CD4-positive, alpha-beta T cell treated with Interleukin-21 for 1 hour (primary cell): ENCODE data around the gene TCAF1.

ENCODE experiments used
- DNase-seq: peaks from one replicate; pipeline ENCODE4 v3.0.0-alpha.2; 2020

Gene TCAF1, protein sequence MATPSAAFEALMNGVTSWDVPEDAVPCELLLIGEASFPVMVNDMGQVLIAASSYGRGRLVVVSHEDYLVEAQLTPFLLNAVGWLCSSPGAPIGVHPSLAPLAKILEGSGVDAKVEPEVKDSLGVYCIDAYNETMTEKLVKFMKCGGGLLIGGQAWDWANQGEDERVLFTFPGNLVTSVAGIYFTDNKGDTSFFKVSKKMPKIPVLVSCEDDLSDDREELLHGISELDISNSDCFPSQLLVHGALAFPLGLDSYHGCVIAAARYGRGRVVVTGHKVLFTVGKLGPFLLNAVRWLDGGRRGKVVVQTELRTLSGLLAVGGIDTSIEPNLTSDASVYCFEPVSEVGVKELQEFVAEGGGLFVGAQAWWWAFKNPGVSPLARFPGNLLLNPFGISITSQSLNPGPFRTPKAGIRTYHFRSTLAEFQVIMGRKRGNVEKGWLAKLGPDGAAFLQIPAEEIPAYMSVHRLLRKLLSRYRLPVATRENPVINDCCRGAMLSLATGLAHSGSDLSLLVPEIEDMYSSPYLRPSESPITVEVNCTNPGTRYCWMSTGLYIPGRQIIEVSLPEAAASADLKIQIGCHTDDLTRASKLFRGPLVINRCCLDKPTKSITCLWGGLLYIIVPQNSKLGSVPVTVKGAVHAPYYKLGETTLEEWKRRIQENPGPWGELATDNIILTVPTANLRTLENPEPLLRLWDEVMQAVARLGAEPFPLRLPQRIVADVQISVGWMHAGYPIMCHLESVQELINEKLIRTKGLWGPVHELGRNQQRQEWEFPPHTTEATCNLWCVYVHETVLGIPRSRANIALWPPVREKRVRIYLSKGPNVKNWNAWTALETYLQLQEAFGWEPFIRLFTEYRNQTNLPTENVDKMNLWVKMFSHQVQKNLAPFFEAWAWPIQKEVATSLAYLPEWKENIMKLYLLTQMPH

DNA sequence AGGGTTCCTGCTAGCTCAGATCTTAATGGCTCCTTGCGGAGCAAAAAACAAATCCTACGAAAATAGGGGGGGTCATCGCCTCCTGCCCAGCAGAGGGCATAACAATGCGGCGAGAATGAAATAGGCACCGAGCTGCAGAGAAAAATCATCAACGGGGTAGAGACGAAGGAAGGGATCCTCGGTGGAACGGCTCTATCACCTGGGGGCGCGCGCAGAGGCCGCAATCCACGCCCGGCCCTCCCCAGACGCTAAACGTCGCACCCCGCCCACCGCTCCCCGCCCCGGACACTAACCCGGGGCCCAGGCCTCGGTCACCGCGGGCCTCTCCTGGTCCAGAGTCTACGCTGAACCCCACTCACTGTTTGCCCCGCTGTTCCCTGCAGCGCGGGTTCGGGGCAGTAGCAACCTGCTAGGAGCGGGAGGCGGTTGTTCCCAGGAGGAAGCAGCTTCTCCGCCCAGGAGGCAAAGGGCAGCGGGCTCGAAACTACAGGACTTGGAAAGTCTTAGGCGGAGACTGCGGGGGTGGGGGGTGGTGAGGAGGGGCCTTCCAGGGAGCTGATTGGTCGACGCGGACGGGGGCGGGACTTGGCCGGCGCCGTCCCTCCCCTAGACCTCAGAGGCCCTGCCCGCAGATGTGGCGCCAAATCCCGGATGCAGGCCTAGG is at the start of gene TCAF1:
Gene TCAF1, minus strand, starts transcription at position 509 of the 664 bp plus-strand sequence. CDS start 25,568 bp downstream, outside the sequence.
- DNase-seq: peak; percentile 89

DNA sequence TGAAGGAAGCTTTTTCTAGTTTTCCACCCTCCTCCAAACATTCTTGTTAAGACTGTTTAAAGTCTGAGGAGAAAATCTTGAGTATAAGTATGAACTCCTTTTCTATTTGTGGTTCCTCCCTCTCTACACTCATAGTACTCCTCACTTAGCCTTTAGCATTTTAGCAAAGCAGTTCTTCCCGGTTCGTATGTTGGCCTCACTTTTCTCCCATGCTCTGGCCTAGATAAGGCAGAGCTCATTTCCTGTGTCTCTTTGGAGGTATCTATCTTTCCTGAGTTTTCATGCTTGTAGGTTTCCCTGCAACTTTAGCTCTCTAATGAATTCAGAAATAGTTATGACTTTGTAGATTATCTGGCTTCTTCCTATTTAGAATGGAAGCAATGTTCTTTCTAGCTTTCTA is 46.8 kb upstream of the TCAF1 start:
- no peak for DNase-seq

DNA sequence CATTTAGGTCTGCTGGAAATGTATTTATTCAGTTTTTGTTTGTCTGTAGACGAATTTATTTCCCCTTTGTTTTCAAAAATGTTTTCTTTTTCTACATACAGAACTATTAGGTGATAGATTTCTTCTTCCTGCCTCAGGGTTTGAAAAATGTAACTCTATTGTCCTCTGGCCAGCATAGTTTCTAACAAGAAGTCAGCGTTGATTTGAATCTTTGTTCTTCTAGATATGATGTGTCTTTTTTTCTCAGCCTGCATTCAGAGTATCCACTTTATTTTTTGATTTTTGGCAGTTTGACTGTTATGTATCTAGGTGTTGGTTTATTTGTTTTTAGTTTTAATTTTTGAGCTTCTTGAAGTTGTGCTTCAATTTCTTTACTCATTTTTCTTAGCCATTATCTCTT is 45.1 kb upstream of the TCAF1 start:
- DNase-seq: no peak

DNA sequence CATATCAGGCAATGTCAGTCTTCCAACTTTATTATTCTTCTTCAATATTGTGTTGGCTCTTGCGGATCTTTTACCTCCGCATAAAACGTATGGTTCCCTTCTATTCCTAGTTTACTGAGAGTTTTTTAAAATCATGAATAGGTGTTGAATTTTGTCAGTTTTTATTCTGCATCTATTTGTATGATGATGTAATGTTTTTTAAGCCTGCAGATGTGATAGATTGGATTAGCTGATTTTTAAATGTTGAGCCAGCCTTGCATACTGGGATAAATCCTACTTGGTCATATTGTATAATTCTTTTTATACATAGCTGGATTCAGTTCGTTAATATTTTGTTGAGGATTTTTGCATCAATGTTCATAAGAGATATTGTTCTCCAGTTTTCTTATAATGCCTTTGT is 43.4 kb upstream of the TCAF1 start:
- DNase-seq: no peak

DNA sequence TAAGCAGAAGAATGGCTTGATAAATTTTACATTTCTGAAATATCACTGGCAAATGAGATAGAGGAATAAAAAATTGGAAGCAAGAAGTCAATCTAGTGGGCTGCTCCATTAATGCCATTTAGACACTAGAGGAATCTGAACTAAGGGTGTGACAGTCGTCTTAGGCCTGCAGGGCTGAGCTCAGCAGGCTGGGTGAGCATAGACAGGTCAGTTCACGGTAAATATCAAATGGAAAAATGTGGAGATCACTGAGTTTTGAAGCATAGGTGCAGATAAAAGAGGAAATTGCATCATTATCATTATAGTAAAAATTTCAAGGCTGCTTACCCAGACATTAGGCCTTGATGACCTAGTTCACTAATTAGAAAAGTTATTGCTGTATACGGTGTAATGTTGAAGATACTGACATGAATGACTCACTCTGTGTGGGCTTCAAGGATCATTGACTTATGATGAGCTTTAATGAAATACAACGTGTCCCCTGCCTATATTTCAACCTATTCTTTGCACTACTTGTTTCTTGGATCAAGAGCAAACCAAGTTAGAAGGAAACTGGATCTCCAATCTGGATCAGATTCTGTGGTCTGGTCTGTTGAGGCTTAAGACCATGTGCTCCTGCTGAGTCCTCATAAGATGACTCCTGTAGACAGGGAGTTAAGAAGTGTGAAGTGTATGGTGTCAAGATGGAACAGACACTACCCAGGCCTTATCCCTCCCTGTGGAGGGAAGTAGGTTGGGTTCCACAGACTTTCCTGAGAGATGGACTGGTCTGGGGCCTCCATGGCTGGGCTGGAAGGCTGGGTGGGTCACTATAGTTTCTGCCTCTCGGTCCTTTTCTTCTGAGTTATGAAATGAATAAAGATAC is 36.6 kb upstream of the TCAF1 start:
- no peak for DNase-seq

DNA sequence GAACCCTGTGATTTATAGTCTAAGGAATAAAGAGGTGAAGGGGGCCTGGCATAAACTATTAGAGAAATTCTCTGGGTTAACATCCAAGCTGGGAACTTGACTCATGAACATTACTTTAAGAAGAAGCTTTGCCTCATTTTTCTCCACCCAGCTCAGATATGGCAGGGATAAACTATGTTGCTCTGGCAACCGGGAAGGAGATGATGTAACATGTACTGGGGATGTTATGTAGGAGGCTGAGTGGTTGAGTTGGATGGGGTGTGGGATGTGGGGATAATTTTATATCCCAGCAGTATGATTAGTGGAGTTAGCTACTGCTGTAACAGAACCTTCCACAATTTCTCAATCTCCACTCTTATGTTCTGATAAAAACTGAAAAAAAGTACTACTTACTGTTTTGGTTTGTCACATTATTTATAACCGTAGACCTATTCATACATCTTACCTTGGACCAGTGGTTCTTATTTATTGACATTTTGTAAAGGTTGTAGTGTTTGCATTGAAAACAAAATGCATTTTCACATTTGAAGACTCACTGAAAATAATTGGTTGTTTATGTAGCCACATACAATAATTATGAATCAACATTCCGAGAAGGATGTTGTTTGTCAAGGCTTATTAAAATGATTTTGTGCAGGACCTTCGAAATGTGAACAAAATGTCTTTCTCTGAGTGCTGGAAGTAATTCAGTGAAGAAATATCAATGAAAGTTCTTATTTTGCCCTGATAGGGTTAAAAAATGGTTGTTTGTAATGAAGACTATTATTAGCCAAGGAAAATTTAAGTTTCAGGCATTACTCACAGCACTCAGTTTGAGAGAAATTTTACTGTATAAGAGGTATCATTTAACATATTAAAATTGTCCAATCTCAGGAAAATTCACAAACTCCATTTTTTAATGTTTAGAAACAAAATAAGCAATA is 34.4 kb upstream of the TCAF1 start:
- DNase-seq: no peak

DNA sequence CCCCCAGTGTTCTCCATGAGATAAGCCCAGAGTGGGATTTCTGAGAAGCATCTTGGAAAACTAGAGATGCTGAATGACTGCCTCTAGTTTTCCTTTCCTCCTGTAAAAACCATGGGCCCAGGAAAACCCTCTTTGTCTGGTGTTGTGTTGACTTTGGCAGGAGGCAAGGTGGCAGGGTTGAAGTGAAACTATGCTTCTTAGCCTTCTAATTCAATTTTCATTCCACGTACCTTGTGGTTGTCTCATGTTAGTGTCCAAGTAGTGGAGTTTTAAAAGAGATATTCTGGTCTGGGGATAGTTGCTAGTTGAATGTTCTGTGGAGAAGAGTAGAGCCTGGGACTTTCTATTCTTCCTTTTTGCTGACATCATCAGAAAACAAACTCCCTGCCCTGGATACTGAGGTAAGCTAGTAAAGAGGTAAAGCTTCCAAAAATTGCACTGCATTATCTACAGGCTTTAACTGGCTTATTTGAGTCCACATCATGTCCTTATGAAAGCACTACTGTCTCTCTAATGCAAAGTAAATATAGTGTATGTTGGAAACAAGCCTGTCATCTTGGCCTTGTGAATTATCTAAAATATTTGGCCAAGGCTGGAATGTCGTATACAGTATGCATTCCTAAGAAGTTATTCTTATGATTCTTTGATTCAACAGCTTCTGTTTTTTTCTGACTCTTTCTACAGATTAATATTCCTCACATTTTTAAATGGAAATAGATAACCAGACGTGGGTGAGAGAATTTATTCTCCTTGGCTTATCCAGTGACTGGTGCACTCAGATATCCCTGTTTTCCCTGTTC is 32.8 kb upstream of the TCAF1 start, which contains the start of gene OR2F2:
Gene OR2F2, plus strand, starts transcription at position 708 of the 800 bp plus-strand sequence. Its CDS starts 0 bp downstream, at position 708.
- no peak for DNase-seq

DNA sequence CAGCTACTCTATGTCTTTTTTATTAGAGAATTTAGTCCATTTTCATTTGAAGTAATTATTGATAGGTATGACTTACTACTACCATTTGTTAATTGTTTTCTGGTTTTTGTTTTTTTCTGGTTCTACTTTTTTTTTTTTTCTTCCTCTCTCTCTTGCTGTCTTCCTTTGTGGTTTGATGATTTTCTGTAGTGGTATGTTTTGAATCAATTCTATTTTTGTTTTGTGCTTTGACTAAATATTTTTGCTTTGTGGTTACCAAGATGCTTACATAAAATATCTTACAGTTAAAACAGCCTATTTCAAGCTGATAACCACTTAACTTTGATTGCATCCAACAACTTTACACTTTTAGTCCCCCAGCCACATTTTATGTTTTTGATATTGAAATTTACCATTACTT is 29.8 kb upstream of the TCAF1 start:
- no peak for DNase-seq

DNA sequence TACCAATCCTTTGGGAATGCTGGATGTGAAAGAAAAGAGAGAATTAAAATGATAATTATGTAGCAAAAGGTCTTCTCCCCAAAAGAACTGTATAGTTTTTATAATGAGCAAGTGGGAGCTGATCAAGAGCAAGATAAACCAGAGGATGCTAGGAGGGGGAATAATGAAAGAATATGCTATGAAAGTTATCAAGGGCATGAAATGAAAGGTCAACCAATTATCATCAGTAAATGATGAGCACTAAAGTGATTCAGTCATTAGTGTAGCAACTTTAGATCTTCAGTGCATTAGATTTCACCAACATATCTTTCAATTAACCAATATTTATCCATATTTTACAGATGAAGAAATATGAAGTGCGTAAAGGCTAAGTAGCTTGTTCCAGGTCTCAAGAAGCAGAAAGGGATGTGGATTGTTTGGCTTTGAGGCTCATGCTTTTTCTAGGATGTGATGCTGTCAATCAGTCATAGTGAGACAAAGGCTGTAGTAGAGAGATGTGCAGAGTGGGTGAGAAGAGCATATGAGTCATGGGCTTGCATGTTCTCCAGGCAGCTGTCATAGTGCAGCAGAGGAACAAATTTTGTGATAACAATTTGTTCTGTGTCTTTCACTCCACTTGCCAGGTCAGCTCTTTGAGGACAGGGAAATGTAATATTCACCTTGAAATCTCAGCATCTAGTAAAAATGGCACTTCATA is 27.4 kb upstream of the TCAF1 start:
- no peak for DNase-seq

DNA sequence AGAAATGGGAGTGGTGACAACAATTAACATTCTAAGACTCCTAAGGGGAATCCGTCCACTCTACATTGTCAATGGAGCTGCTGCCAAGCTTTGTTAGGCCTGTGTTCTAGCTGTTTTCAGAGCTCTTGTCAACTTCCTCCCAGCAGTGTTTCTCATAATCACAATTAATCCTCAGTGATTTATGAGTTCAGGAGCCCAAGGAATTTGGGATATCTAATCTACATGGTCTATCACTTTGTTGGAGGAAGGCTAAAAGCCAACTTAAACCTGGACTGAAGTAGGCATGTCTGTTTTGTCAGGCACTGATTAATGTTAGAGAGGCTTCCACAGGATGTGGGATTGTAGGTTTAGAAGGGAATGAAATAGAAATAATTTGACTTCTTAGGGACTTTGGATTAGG is 22.9 kb upstream of the TCAF1 start:
- no peak for DNase-seq

DNA sequence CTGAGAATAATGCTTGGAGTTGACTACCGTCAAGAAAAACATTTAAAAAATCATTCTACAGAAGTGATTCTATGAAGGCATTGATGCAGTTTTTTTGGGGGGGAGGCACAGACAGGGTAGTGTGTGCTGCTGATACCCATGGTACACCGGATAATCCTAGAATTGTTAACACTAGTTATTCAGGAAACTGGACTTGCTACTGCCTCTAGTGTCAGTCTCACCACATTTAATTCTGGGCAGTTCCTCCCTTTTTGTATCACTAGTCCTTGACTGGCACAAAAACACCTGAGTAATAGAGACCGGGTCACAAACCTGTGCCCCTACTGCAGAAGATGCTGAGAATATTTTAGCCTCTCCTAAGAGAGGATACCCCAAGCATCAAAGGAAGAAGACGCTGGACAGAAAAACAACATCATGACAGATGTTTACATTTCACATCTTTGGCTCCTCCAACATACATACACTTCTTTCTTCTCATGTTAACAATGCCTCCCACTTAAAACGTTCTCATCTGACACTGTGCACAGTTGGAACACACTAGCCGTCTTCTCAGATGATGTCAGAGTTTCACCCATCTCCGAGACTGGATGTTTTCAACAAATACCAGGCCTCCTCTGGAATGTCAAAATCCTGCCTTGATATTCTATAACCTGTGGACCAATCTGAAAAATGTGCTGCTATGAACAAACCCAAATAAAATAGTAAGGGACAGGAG is 13.1 kb upstream of the TCAF1 start:
- no peak for DNase-seq

DNA sequence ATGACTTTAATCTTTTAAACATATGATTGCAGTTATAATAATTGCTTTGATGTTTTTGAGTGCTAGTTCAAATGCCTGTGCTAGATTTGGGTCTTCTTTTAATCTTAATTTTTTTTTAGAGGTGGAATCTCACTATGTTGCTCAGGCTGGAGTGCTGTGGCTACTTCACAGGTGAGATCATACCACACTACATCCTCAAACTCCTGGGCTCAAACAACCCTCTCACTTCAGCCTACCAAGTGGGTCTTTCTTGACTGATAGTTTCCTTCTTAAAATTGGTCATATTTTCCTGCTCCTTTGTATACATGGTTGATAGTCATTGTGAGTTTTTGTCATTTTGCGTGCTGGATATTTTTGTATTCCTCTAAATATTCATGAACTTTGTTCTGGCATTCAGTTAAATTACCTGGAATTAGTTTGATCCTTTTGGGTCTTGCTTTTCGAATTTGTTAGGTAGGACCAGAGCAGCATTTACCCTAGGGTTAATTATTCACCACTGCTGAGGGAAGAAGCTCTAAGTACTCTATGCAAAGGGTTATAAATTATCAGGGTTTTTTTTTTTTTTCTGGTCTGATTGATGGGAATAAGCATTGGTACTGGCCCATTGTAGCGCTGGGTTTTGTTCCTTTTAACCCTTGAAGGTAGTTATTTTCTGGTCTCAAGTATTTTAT is 12.1 kb upstream of the TCAF1 start:
- DNase-seq: no peak

DNA sequence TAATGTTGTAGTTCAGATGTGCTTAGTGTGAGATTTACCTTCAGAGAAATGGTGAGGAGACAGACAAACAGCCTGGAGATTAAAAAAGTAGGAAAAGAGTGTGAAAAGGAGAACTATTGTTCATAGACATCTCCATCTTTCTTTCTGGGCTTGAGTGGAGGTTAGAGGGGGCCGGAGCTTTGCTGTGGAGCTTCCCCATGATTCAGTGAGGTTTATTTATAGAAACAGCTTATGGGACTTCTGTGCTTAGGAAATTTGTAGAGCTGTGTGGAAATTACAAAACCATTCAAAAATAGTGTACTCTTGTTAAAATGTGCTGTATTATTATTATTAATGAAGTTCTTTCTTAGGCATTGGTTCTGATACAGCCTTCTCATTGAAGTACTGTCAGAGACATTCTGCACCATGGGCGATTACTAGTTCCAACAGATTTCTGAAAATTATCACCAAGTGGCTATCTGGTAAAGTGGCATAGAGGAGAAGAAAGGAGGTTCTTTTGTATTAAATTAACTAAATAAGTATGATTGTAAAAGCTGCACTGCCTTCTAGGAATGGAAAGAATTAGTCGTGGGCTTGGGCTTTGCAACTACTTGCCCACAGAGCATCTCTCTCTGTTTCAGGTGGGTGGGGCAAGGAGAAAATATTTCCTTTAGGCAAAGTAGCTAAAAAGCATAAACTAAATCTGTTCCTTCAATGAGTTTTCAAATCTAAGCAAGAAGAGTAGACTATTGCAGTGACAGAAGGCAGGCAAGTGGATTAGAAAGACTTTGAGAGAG is 8.7 kb upstream of the TCAF1 start:
- DNase-seq: no peak

DNA sequence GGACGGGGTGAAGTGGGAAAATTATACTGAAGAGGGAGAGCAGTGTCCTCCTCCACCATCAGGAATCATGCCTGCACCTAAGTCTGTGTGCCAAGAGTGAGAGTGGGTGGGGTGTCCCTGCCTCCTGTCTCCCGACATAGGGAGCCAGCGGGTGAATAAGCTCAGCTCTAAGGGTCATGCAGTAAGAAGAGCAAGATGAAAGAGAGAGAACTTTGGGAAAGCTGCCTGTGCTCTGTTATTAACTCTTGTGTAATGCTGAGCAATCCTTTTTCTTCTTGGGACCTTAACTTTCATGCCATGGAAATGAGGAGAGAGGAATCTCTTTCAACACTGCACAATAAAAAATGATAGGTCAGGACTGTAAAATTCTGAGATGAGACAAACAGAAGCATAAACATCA is 7.9 kb upstream of the TCAF1 start:
- no peak for DNase-seq

DNA sequence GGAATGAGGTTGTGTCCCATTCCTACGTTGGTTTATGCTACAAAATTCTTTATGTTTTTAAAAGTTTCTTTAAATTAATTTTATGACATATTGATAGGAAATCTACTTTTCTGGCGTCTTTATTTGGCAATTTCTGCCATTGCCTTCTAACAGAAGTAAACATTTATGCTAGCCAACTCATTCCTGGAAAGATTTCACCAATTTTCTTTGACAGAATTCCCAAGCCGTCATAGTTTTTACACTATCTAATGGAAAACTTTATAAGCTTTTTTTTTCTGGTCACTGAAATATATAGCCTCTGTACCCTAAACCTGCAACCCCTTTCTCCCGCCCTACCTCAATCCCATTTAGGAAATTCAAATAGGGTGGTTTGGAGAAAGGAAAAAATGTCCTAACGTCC is 6.1 kb upstream of the TCAF1 start:
- DNase-seq: no peak

DNA sequence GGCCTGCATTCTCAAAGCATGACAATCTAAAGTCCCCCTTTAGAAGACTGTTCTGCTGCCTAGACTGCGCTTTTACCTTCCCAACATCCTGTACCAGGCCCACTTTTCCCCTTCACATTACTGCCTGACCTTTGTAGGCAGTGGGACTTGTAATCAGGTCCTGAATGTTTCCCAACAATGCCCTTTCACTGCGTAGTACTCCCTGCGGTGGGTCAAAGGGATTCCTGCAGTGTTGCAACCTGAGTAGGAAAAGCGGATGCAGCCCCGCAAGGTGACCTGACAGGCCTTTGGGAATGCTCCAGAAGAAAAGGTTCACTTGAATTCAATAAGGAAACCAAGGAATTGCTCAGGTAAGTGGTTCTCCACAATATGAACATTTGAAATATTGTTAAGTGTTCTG is 4.9 kb upstream of the TCAF1 start:
- no peak for DNase-seq

DNA sequence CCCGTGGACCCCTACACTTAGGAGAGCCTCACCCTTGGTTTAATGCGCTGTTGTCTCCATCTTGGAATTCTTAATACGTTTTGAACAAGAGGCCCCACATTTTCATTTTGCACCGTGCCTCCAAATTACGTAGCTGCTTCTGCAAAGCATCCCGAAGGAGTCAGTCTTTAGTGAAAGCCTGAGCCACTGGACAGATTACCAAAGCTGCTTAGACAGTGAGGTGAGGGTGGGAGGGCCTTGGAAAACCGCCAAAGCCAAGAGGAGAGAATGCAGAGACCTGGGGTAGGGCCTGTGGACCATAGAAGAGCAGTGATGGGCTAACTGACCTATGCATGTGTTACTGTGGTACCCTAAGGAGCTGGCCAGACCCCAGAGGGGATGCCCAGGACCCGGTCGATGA is 4.2 kb upstream of the TCAF1 start:
- DNase-seq: no peak

DNA sequence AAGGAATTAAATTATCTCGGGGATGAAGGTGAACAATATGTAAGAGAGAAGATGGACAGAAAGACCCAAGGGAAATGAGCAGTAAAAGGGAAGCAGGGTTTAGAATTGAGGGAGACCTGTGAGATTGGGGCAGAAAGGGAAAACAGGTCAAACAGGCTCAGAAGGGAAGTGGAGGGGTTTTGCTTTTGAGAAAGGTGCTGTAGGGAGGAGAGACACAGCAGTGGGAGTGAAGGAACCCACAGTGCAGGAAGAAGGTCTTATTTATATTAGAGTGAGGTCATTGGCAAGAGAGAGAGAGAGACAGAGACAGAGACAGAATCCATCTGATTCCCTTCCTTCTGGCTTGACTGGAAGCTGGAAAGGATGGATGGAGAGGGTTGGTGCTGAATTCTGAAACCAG is 3.5 kb upstream of the TCAF1 start:
- DNase-seq: no peak
